IMR-90 (cell line): ENCODE data around the gene MS4A15. TPM values are rescaled to one million over a fixed set of nuclear protein-coding genes. Genes with fewer than 3 reads are reported as not detected.

Experiments used
- ATAC-seq: fragments of 200-7000 bp; cut with Tn5 transposase; 2 replicates; pipeline ENCODE4 v1.9.1; 2020; ENCODE audit warnings: low read depth, mild to moderate bottlenecking, moderate library complexity
- BruUV-seq: library from RNA; stranded (reverse); fragments of 400-500 nt; replicated peaks from 2 replicates; lab custom pipeline; 2021; lab: Mats Ljungman, UMichigan
- CTCF ChIA-PET: fragments of 300-600 bp; formaldehyde crosslinking; extraction: SDS; loops from one replicate; lab custom pipeline; 2021; ENCODE audit warnings: antibody characterized with exemption; lab: Yijun Ruan, JAX
- POLR2A ChIA-PET: fragments of 300-600 bp; sonication (Branson Sonifier 250); formaldehyde crosslinking; loops from one replicate; lab custom pipeline; 2022; ENCODE audit warnings: antibody characterized with exemption; ENCODE audit not compliant: unreplicated experiment; lab: Charles Lee
- DNase-seq: peaks from one replicate; pipeline ENCODE4 v3.0.0; 2013
- H2AFZ ChIP-seq: replicated peaks from 2 replicates; pipeline ENCODE3; 2013; ENCODE audit warnings: low read length, mild to moderate bottlenecking; ENCODE audit not compliant: poor library complexity
- H2AK5ac ChIP-seq: 2 replicates; pipeline ENCODE4 v1.6.1; 2013; ENCODE audit warnings: low read depth, low read length, inconsistent platforms
- H2AK9ac ChIP-seq: replicated peaks from 2 replicates; pipeline ENCODE3; 2013; ENCODE audit warnings: mild to moderate bottlenecking, low read depth, low read length, moderate library complexity; ENCODE audit not compliant: poor library complexity
- H2BK120ac ChIP-seq: 2 replicates; pipeline ENCODE4 v1.6.1; 2013; ENCODE audit warnings: low read depth, low read length, inconsistent platforms
- H2BK15ac ChIP-seq: 3 replicates; pipeline ENCODE4 v1.6.1; 2013; ENCODE audit warnings: low read depth, low read length, inconsistent platforms
- H2BK20ac ChIP-seq: 2 replicates; pipeline ENCODE4 v1.6.1; 2013; ENCODE audit warnings: low read depth, mild to moderate bottlenecking, inconsistent platforms, low read length, moderate library complexity
- H2BK5ac ChIP-seq: 2 replicates; pipeline ENCODE4 v1.6.1; 2013; ENCODE audit warnings: mild to moderate bottlenecking, low read depth, low read length, inconsistent platforms; ENCODE audit not compliant: poor library complexity, severe bottlenecking
- H3K14ac ChIP-seq: replicated peaks from 2 replicates; pipeline ENCODE4 v1.6.1; 2013; ENCODE audit warnings: low read depth, low read length, inconsistent platforms
- H3K18ac ChIP-seq: 2 replicates; pipeline ENCODE4 v1.6.1; 2013; ENCODE audit warnings: low read depth, low read length, control low read depth
- H3K23ac ChIP-seq: 2 replicates; pipeline ENCODE4 v1.6.1; 2013; ENCODE audit warnings: low read depth, low read length, inconsistent platforms
- H3K27ac ChIP-seq: 2 replicates; pipeline ENCODE4 v1.5.1; 2013; ENCODE audit warnings: mild to moderate bottlenecking, control low read depth, low read length; ENCODE audit not compliant: insufficient read depth
- H3K27me3 ChIP-seq: 2 replicates; pipeline ENCODE4 v1.6.1; 2013; ENCODE audit warnings: low read length; ENCODE audit not compliant: control insufficient read depth, insufficient read depth
- H3K36me3 ChIP-seq: 2 replicates; pipeline ENCODE4 v1.6.1; 2013; ENCODE audit warnings: low read length, mixed read lengths; ENCODE audit not compliant: control insufficient read depth, insufficient read depth
- H3K4ac ChIP-seq: 2 replicates; pipeline ENCODE4 v1.6.1; 2013; ENCODE audit warnings: low read depth, low read length, inconsistent platforms
- H3K4me1 ChIP-seq: 2 replicates; pipeline ENCODE4 v1.6.1; 2013; ENCODE audit warnings: low read length, mixed read lengths; ENCODE audit not compliant: control insufficient read depth, insufficient read depth
- H3K4me2 ChIP-seq: 2 replicates; pipeline ENCODE4 v1.6.1; 2013; ENCODE audit warnings: low read depth, mild to moderate bottlenecking, control low read depth, low read length, moderate library complexity
- H3K4me3 ChIP-seq: 2 replicates; pipeline ENCODE4 v1.5.1; 2013; ENCODE audit warnings: low read depth, mild to moderate bottlenecking, control low read depth, low read length, moderate library complexity; ENCODE audit not compliant: insufficient read depth
- H3K56ac ChIP-seq: 2 replicates; pipeline ENCODE4 v1.6.1; 2013; ENCODE audit warnings: low read length, inconsistent platforms; ENCODE audit not compliant: insufficient read depth; ENCODE audit errors: extremely low read depth
- H3K79me1 ChIP-seq, 2 experiments: 2 replicates each; pipeline ENCODE4 v1.6.1; 2013; ENCODE audit warnings: low read length in 2 of 2, inconsistent platforms in 1 of 2, low read depth in 1 of 2
- H3K9ac ChIP-seq: 2 replicates; pipeline ENCODE4 v1.6.1; 2013; ENCODE audit warnings: low read depth, low read length, control low read depth
- H3K9me1 ChIP-seq: 2 replicates; pipeline ENCODE4 v1.6.1; 2013; ENCODE audit warnings: low read length, inconsistent platforms; ENCODE audit not compliant: insufficient read depth
- H3K9me3 ChIP-seq: 2 replicates; pipeline ENCODE4 v1.6.1; 2013; ENCODE audit warnings: low read length; ENCODE audit not compliant: control insufficient read depth, insufficient read depth
- H4K20me1 ChIP-seq: 2 replicates; pipeline ENCODE4 v1.6.1; 2013; ENCODE audit warnings: low read length, inconsistent platforms; ENCODE audit not compliant: insufficient read depth
- H4K5ac ChIP-seq: 2 replicates; pipeline ENCODE4 v1.6.1; 2013; ENCODE audit warnings: mild to moderate bottlenecking, low read depth, low read length, control low read depth
- H4K8ac ChIP-seq, 2 experiments: 2 replicates each; pipeline ENCODE4 v1.6.1; 2013; ENCODE audit warnings: low read depth in 2 of 2, low read length in 2 of 2, control low read depth in 1 of 2, inconsistent platforms in 1 of 2
- H4K91ac ChIP-seq: 2 replicates; pipeline ENCODE4 v1.6.1; 2013; ENCODE audit warnings: low read depth, low read length, inconsistent platforms; ENCODE audit not compliant: insufficient read depth
- BHLHE40 ChIP-seq: fragments of 150-350 bp; IDR thresholded peaks from 2 replicates; pipeline ENCODE4 v1.6.1; 2016; ENCODE audit warnings: mild to moderate bottlenecking, low read depth, low read length
- CEBPB ChIP-seq: IDR thresholded peaks from 2 replicates; pipeline ENCODE4 v1.6.1; 2012; ENCODE audit warnings: low read depth, low read length, improper control_type of control experiment
- CHD1 ChIP-seq: IDR thresholded peaks from 2 replicates; pipeline ENCODE4 v1.6.1; 2012; ENCODE audit warnings: low read depth, low read length, improper control_type of control experiment
- FOS ChIP-seq: fragments of 150-350 bp; IDR thresholded peaks from 2 replicates; pipeline ENCODE4 v1.6.1; 2016; ENCODE audit warnings: low read depth, low read length
- MAFK ChIP-seq: IDR thresholded peaks from 2 replicates; pipeline ENCODE4 v1.6.1; 2012; ENCODE audit warnings: low read depth, low read length, improper control_type of control experiment
- MAZ ChIP-seq: IDR thresholded peaks from 2 replicates; pipeline ENCODE4 v1.6.1; 2012; ENCODE audit warnings: low read depth, mild to moderate bottlenecking, low read length, improper control_type of control experiment, moderate library complexity, borderline replicate concordance
- MXI1 ChIP-seq: IDR thresholded peaks from 2 replicates; pipeline ENCODE4 v1.6.1; 2012; ENCODE audit warnings: low read depth, mild to moderate bottlenecking, low read length, moderate library complexity, borderline replicate concordance
- NFE2L2 ChIP-seq: fragments of 150-350 bp; IDR thresholded peaks from 2 replicates; pipeline ENCODE4 v1.6.1; 2016; ENCODE audit warnings: low read depth, mild to moderate bottlenecking, low read length
- POLR2A ChIP-seq: IDR thresholded peaks from 2 replicates; pipeline ENCODE4 v1.6.1; 2012; ENCODE audit warnings: mild to moderate bottlenecking, low read depth, low read length
- RAD21 ChIP-seq: IDR thresholded peaks from 2 replicates; pipeline ENCODE4 v1.6.1; 2012; ENCODE audit warnings: low read length, improper control_type of control experiment
- RCOR1 ChIP-seq: IDR thresholded peaks from 2 replicates; pipeline ENCODE4 v1.6.1; 2012; ENCODE audit warnings: mild to moderate bottlenecking, low read length, improper control_type of control experiment; ENCODE audit not compliant: insufficient replicate concordance
- RFX5 ChIP-seq: IDR thresholded peaks from 2 replicates; pipeline ENCODE4 v1.8.0; 2012; ENCODE audit warnings: low read depth, mild to moderate bottlenecking, low read length, moderate library complexity
- SMC3 ChIP-seq: fragments of 150-350 bp; IDR thresholded peaks from 2 replicates; pipeline ENCODE4 v1.6.1; 2016; ENCODE audit warnings: low read depth, mild to moderate bottlenecking, antibody characterized with exemption, low read length, moderate library complexity
- WGBS, 2 experiments: methylation state at CpG; one replicate each; pipeline versions ENCODE4 v1.1.5 to v1.1.7; 2013; ENCODE audit warnings: missing lambda C conversion rate in 2 of 2; ENCODE audit not compliant: insufficient read length in 1 of 2; ENCODE audit errors: extremely low coverage in 2 of 2; 5-methylcytosine and 5-hydroxymethylcytosine counted together
- dilution Hi-C: fragments of 300-500 bp; cut with HindIII; formaldehyde crosslinking; loops from one replicate; pipeline ENCODE4 v1.14.3; 2018; ENCODE audit warnings: low sequenced_read_pairs; ENCODE audit not compliant: unreplicated experiment
- in situ Hi-C: fragments of 300-500 bp; cut with MboI; formaldehyde crosslinking; loops from 3 replicates; pipeline ENCODE4 v1.14.3; 2019; ENCODE audit warnings: low sequenced_read_pairs, inconsistent platforms, mixed read lengths
- intact Hi-C: fragments of 100-400 bp; cut with micrococcal nuclease; formaldehyde crosslinking; loops from 2 replicates; pipeline ENCODE4 v1.10.0; 2022
- polyA plus RNA-seq, 3 experiments: library from polyadenylated mRNA; depleted of rRNA; stranded (reverse); fragments of >200 nt; gene quantifications; 2 replicates each; pipeline ENCODE4 v1.2.3, GENCODE V29; 2012; ENCODE audit warnings: low replicate concordance in 1 of 3
- total RNA-seq: library from RNA; depleted of rRNA; stranded (reverse); fragments of >200 nt; gene quantifications from 2 replicates; pipeline ENCODE4 v1.2.3, GENCODE V29; 2012
- TF ChIP-seq, protein P1 (sequence below): conservative IDR thresholded peaks from 2 replicates; pipeline ENCODE4 v1.5.1; 2012; ENCODE audit warnings: mild to moderate bottlenecking, low read depth, low read length, improper control_type of control experiment
- TF ChIP-seq, protein P2 (sequence below): fragments of 150-350 bp; IDR thresholded peaks from 2 replicates; pipeline ENCODE4 v1.6.1; 2016; ENCODE audit warnings: low read depth, mild to moderate bottlenecking, low read length, moderate library complexity, borderline replicate concordance
- TF ChIP-seq, protein P3 (sequence below): fragments of 150-350 bp; IDR thresholded peaks from 2 replicates; pipeline ENCODE4 v1.6.1; 2017; ENCODE audit warnings: mild to moderate bottlenecking, antibody characterized with exemption, low read length, low read depth

MS4A15 gene
- total and polyA plus RNA-seq, 2 of the 4 experiments (the other 2 are of a cell fraction) = not detected

DNA sequence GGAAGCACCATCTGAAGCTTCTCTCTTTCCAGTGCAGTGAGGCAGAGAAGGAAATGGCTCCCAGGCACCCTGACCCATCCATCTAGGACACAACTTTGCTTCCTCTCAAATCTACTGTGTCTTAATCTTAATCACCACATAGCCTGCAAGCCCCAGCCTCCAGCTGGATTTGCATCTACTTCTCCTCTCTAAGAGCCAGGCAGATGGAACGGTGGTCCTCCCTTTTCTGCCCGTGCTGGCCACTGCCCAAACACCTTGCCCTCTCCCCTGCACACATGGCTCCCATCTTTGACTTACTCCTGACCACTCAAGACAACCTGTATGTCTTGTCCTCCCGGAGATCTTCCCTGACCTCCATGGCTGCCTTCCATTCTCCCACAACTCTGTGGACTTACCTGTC is 35.9 kb downstream of the MS4A15 start:
- Histone ChIP-seq H2AK9ac (no peak overlapping the region), H4K20me1 (no peaks in the 10 kb centered on the region), H3K9ac (no peak overlapping the region), H3K23ac (no peak overlapping the region), H4K8ac (no peak overlapping the region), H2BK20ac (no peak overlapping the region), H3K14ac (no peak overlapping the region), H2AK5ac (no peak overlapping the region), H3K56ac (no peak overlapping the region), H3K4me3 (no peak overlapping the region), H2BK15ac (no peak overlapping the region), H2BK5ac (no peak overlapping the region), H3K4me2 (no peak overlapping the region), H3K9me1 (no peaks in the 10 kb centered on the region), H3K4ac (no peak overlapping the region), H4K91ac (no peak overlapping the region), H3K36me3 (no peaks in the 10 kb centered on the region), H3K9me3 (peaks cover 10% of the 10 kb centered on the region; the same call in 1 of the 2 replicates), H3K4me1 (no peaks in the 10 kb centered on the region; the same call in 1 of the 2 replicates), H4K5ac (no peak overlapping the region), H3K27me3 (peaks cover 43% of the 10 kb centered on the region), H3K18ac (no peak overlapping the region), H3K79me1 (no peaks in the 10 kb centered on the region), H2BK120ac (no peak overlapping the region), H3K27ac (no peak overlapping the region), H2AFZ (no peak overlapping the region)
- ChIA-PET POLR2A (no interaction called here), CTCF (no interaction called here)
- intact Hi-C loops = no loop called here
- in situ Hi-C loops = no loop called here
- no peak for ATAC-seq
- TF ChIP-seq, protein P1, sequence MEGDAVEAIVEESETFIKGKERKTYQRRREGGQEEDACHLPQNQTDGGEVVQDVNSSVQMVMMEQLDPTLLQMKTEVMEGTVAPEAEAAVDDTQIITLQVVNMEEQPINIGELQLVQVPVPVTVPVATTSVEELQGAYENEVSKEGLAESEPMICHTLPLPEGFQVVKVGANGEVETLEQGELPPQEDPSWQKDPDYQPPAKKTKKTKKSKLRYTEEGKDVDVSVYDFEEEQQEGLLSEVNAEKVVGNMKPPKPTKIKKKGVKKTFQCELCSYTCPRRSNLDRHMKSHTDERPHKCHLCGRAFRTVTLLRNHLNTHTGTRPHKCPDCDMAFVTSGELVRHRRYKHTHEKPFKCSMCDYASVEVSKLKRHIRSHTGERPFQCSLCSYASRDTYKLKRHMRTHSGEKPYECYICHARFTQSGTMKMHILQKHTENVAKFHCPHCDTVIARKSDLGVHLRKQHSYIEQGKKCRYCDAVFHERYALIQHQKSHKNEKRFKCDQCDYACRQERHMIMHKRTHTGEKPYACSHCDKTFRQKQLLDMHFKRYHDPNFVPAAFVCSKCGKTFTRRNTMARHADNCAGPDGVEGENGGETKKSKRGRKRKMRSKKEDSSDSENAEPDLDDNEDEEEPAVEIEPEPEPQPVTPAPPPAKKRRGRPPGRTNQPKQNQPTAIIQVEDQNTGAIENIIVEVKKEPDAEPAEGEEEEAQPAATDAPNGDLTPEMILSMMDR = no peak
- TF ChIP-seq, protein P2, sequence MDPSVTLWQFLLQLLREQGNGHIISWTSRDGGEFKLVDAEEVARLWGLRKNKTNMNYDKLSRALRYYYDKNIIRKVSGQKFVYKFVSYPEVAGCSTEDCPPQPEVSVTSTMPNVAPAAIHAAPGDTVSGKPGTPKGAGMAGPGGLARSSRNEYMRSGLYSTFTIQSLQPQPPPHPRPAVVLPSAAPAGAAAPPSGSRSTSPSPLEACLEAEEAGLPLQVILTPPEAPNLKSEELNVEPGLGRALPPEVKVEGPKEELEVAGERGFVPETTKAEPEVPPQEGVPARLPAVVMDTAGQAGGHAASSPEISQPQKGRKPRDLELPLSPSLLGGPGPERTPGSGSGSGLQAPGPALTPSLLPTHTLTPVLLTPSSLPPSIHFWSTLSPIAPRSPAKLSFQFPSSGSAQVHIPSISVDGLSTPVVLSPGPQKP = no peak
- TF ChIP-seq RCOR1 (no peak), BHLHE40 (no peak), MAZ (no peak), RAD21 (no peak), SMC3 (no peak), MXI1 (no peak), CEBPB (no peak), NFE2L2 (no peak), POLR2A (no peak), MAFK (no peak), FOS (no peak), CHD1 (no peak), RFX5 (no peak)
- TF ChIP-seq, protein P3, sequence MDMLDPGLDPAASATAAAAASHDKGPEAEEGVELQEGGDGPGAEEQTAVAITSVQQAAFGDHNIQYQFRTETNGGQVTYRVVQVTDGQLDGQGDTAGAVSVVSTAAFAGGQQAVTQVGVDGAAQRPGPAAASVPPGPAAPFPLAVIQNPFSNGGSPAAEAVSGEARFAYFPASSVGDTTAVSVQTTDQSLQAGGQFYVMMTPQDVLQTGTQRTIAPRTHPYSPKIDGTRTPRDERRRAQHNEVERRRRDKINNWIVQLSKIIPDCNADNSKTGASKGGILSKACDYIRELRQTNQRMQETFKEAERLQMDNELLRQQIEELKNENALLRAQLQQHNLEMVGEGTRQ = no peak
- WGBS, 2 experiments = no CpG with 5 or more reads among the region's 3 CpGs
- BruUV-seq = no TSS peak
- no peak for DNase-seq
- dilution Hi-C loops = no loop called here
